HepG2 (cell line): ENCODE measurements around the gene MADCAM1. TPM values are rescaled to one million over a fixed set of nuclear protein-coding genes. Genes with fewer than 3 reads are reported as not detected.

Experiments
- AKAP8 ChIP-seq: sonication (generic); formaldehyde crosslinking; IDR thresholded peaks from 2 replicates; pipeline ENCODE4 v1.5.1; 2020; ENCODE audit warnings: mild to moderate bottlenecking, missing genetic modification reagents
- CC2D1A ChIP-seq: sonication (generic); formaldehyde crosslinking; IDR thresholded peaks from 2 replicates; pipeline ENCODE4 v1.8.1; 2023; ENCODE audit warnings: mild to moderate bottlenecking, missing genetic modification reagents
- ERF ChIP-seq: IDR thresholded peaks from 2 replicates; pipeline ENCODE4 v1.6.1; 2018; ENCODE audit warnings: missing biosample characterization, missing genetic modification reagents
- FOXP1 ChIP-seq, 2 experiments: fragments of 450-650 bp in 1 of 2; IDR thresholded peaks; 2 replicates each; pipeline ENCODE4 v1.6.1; 2017 to 2018; ENCODE audit warnings: antibody characterized with exemption in 1 of 2
- HDAC2 ChIP-seq: sonication (generic); formaldehyde crosslinking; IDR thresholded peaks from 2 replicates; pipeline ENCODE4 v1.4.0; 2020; ENCODE audit warnings: missing genetic modification reagents
- MIER2 ChIP-seq: IDR thresholded peaks from 2 replicates; pipeline ENCODE4 v1.6.1; 2016; ENCODE audit warnings: missing biosample characterization, missing genetic modification reagents
- RCOR2 ChIP-seq: IDR thresholded peaks from 2 replicates; pipeline ENCODE4 v1.6.1; 2016; ENCODE audit warnings: missing biosample characterization, missing genetic modification reagents
- SP140L ChIP-seq: sonication (generic); formaldehyde crosslinking; IDR thresholded peaks from 2 replicates; pipeline ENCODE4 v1.4.0; 2020; ENCODE audit warnings: missing genetic modification reagents, borderline replicate concordance
- STAG1 ChIP-seq: sonication (generic); formaldehyde crosslinking; IDR thresholded peaks from 2 replicates; pipeline ENCODE4 v1.4.0; 2020; ENCODE audit warnings: missing genetic modification reagents
- U2AF2 ChIP-seq: fragments of 200-400 bp; formaldehyde crosslinking; IDR thresholded peaks from 2 replicates; pipeline ENCODE4 v1.6.1; 2017; ENCODE audit warnings: low read depth, mild to moderate bottlenecking, low read length
- YY1 ChIP-seq: IDR thresholded peaks from 2 replicates; pipeline ENCODE4 v1.6.1; 2011; ENCODE audit warnings: low read length, low read depth, moderate library complexity, mild to moderate bottlenecking; ENCODE audit not compliant: insufficient read depth, insufficient replicate concordance
- ZNF124 ChIP-seq: sonication (generic); formaldehyde crosslinking; IDR thresholded peaks from 2 replicates; pipeline ENCODE4 v1.4.0; 2020; ENCODE audit warnings: missing genetic modification reagents
- ZNF230 ChIP-seq: sonication (generic); formaldehyde crosslinking; IDR thresholded peaks from 2 replicates; pipeline ENCODE4 v1.4.0; 2020; ENCODE audit warnings: mild to moderate bottlenecking, missing genetic modification reagents
- ZNF3 ChIP-seq: IDR thresholded peaks from 2 replicates; pipeline ENCODE4 v1.7.0; 2017; ENCODE audit warnings: inconsistent platforms
- ZNF335 ChIP-seq: sonication (generic); formaldehyde crosslinking; IDR thresholded peaks from 2 replicates; pipeline ENCODE4 v1.4.0; 2020; ENCODE audit warnings: missing genetic modification reagents
- ZNF367 ChIP-seq: sonication (generic); formaldehyde crosslinking; IDR thresholded peaks from 2 replicates; pipeline ENCODE4 v1.4.0; 2020; ENCODE audit warnings: missing genetic modification reagents, borderline replicate concordance
- ZNF484 ChIP-seq: sonication (generic); formaldehyde crosslinking; IDR thresholded peaks from 2 replicates; pipeline ENCODE4 v1.5.1; 2020; ENCODE audit warnings: mild to moderate bottlenecking, low read depth, missing genetic modification reagents, borderline replicate concordance
- polyA plus RNA-seq, 8 experiments: library from polyadenylated mRNA; depleted of rRNA in 3 of 8; stranded (reverse) in 7 of 8; unstranded in 1 of 8; fragments of >200 nt; fragmentation: Illumina TruSeq in 4 of 8; extraction: Trizol in 4 of 8; gene quantifications; 2 replicates each; pipeline versions ENCODE4 v1.2.1 to v1.2.3, GENCODE V29; 2011 to 2016; ENCODE audit warnings: low read depth in 4 of 8, missing spikeins in 1 of 8, mixed read lengths in 1 of 8; ENCODE audit not compliant: insufficient read depth in 1 of 8
- total RNA-seq, 5 experiments: library from RNA; depleted of rRNA; stranded (reverse); fragments of >200 nt; fragmentation: Illumina TruSeq; extraction: Trizol; gene quantifications; 2 replicates each; pipeline ENCODE4 v1.2.3, GENCODE V29; 2016; ENCODE audit warnings: low read depth in 1 of 5
- TF ChIP-seq, protein P1 (sequence below): sonication (generic); formaldehyde crosslinking; IDR thresholded peaks from 2 replicates; pipeline ENCODE4 v1.4.0; 2020; ENCODE audit warnings: missing genetic modification reagents
- TF ChIP-seq, protein P2 (sequence below): sonication (generic); formaldehyde crosslinking; IDR thresholded peaks from 2 replicates; pipeline ENCODE4 v1.4.0; 2020; ENCODE audit warnings: missing genetic modification reagents, borderline replicate concordance
- TF ChIP-seq, protein P3 (sequence below): sonication (generic); formaldehyde crosslinking; IDR thresholded peaks from 2 replicates; pipeline ENCODE4 v1.5.0; 2020; ENCODE audit warnings: missing genetic modification reagents
- TF ChIP-seq, protein P4 (sequence below): fragments of 450-650 bp; IDR thresholded peaks from 2 replicates; pipeline ENCODE4 v1.6.1; 2016
- TF ChIP-seq, protein P5 (sequence below): sonication (generic); formaldehyde crosslinking; IDR thresholded peaks from 2 replicates; pipeline ENCODE4 v1.5.0; 2020; ENCODE audit warnings: missing genetic modification reagents

MADCAM1 gene
- total and polyA plus RNA-seq, 2 of the 13 experiments (the other 11 are each of a cell fraction or from before 2014, with no cell fraction given): 0.29 to 0.33 TPM

DNA sequence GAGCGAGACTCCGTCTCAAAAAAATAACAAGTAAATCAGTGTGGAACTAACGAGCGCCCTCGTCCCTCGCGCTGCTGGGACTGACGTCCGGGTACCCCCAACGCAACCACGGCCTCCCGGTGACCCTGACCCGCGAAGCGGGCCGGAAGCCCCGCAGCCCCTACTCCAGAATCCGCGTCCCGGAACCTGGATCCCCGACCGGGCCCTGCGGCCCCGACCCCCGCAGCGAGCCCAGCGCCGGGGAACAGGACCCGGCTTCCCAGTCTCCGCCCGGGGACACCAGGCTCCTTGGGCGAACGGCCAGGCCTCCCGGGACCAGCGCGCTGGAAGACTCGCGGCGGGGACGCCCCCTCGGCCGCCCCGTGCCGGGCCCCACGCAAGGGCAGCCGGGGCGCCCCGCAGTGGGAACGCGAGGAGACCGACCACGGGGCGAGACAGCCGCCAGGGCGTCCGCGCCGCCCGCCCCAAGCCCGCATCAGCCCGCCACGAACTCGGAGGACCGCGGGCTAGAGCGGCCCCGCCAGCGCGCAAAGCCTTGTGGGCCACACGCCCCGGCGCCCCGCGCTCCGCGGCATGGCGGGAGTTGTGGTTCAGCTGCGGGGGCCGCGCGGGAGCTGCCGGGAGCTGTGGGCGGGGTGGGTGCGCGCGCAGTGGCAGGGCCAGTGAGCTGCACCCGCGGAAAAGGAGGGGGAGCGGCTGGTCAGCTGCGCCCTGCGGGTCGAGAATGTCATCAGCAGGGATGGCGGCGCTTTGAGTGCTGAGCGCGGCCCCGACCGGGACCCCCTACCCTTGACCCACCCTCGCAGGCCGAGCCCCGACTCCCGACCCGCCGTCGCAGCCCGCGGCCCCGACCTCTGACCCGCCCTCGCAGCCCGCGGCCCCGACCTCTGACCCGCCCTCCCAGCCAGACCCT lies 7.5 kb upstream of the MADCAM1 start (continued):
- TF ChIP-seq ZNF335 (CRISPR knock-in tag): no peak
- TF ChIP-seq, protein P1, sequence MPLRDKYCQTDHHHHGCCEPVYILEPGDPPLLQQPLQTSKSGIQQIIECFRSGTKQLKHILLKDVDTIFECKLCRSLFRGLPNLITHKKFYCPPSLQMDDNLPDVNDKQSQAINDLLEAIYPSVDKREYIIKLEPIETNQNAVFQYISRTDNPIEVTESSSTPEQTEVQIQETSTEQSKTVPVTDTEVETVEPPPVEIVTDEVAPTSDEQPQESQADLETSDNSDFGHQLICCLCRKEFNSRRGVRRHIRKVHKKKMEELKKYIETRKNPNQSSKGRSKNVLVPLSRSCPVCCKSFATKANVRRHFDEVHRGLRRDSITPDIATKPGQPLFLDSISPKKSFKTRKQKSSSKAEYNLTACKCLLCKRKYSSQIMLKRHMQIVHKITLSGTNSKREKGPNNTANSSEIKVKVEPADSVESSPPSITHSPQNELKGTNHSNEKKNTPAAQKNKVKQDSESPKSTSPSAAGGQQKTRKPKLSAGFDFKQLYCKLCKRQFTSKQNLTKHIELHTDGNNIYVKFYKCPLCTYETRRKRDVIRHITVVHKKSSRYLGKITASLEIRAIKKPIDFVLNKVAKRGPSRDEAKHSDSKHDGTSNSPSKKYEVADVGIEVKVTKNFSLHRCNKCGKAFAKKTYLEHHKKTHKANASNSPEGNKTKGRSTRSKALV (CRISPR knock-in tag): 0 out of 2 replicates have a peak, but pooled peaks have one; percentile 9
- TF ChIP-seq ZNF3 (CRISPR knock-in tag): no peak
- no peak for TF ChIP-seq MIER2 (CRISPR knock-in tag)
- TF ChIP-seq U2AF2: no peak
- TF ChIP-seq SP140L (CRISPR knock-in tag): no peak
- TF ChIP-seq, protein P2, sequence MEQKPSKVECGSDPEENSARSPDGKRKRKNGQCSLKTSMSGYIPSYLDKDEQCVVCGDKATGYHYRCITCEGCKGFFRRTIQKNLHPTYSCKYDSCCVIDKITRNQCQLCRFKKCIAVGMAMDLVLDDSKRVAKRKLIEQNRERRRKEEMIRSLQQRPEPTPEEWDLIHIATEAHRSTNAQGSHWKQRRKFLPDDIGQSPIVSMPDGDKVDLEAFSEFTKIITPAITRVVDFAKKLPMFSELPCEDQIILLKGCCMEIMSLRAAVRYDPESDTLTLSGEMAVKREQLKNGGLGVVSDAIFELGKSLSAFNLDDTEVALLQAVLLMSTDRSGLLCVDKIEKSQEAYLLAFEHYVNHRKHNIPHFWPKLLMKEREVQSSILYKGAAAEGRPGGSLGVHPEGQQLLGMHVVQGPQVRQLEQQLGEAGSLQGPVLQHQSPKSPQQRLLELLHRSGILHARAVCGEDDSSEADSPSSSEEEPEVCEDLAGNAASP (CRISPR knock-in tag): peak; percentile 18; the same call in 1 of the 2 replicates
- peak; percentile 32; the same call in 1 of the 2 replicates for TF ChIP-seq HDAC2 (CRISPR knock-in tag)
- peak; percentile 1; the same call in 1 of the 2 replicates for TF ChIP-seq STAG1 (CRISPR knock-in tag)
- TF ChIP-seq ZNF124 (CRISPR knock-in tag): no peak
- TF ChIP-seq, protein P3, sequence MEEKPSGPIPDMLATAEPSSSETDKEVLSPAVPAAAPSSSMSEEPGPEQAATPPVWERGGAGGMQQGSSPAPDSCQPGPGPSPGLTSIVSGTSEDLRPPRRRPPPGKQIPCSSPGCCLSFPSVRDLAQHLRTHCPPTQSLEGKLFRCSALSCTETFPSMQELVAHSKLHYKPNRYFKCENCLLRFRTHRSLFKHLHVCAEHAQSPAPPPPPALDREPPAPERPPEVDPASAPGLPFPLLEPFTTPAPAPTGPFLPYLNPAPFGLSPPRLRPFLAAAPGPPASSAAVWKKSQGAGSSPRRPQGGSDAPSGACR (CRISPR knock-in tag): no peak
- TF ChIP-seq RCOR2 (CRISPR knock-in tag): no peak
- TF ChIP-seq ZNF367 (CRISPR knock-in tag): no peak
- TF ChIP-seq YY1: peak; percentile 90
- no peak for TF ChIP-seq CC2D1A
- TF ChIP-seq, protein P4, sequence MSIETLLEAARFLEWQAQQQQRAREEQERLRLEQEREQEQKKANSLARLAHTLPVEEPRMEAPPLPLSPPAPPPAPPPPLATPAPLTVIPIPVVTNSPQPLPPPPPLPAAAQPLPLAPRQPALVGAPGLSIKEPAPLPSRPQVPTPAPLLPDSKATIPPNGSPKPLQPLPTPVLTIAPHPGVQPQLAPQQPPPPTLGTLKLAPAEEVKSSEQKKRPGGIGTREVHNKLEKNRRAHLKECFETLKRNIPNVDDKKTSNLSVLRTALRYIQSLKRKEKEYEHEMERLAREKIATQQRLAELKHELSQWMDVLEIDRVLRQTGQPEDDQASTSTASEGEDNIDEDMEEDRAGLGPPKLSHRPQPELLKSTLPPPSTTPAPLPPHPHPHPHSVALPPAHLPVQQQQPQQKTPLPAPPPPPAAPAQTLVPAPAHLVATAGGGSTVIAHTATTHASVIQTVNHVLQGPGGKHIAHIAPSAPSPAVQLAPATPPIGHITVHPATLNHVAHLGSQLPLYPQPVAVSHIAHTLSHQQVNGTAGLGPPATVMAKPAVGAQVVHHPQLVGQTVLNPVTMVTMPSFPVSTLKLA: no peak
- peak; percentile 80 for TF ChIP-seq AKAP8 (CRISPR knock-in tag)
- TF ChIP-seq, protein P5, sequence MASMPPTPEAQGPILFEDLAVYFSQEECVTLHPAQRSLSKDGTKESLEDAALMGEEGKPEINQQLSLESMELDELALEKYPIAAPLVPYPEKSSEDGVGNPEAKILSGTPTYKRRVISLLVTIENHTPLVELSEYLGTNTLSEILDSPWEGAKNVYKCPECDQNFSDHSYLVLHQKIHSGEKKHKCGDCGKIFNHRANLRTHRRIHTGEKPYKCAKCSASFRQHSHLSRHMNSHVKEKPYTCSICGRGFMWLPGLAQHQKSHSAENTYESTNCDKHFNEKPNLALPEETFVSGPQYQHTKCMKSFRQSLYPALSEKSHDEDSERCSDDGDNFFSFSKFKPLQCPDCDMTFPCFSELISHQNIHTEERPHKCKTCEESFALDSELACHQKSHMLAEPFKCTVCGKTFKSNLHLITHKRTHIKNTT: peak; percentile 99
- TF ChIP-seq ZNF230 (CRISPR knock-in tag): 0 out of 2 replicates have a peak, but pooled peaks have one; percentile 55
- no peak for TF ChIP-seq FOXP1 (IDR thresholded peaks at IDR 0.05)
- TF ChIP-seq FOXP1 (CRISPR knock-in tag; IDR thresholded peaks at IDR 0.05): no peak
- peak; percentile 59; the same call in 1 of the 2 replicates for TF ChIP-seq ERF (CRISPR knock-in tag)
- no peak for TF ChIP-seq ZNF484 (CRISPR knock-in tag)
